HepG2 (cell line): ENCODE results near the gene DHX29. TPM values are rescaled to one million over a fixed set of nuclear protein-coding genes. Genes with fewer than 3 reads are reported as not detected.

ENCODE experiments used
- polyA plus RNA-seq, 8 experiments: library from polyadenylated mRNA; depleted of rRNA in 3 of 8; stranded (reverse) in 7 of 8; unstranded in 1 of 8; fragments of >200 nt; fragmentation: Illumina TruSeq in 4 of 8; extraction: Trizol in 4 of 8; gene quantifications; 2 replicates each; pipeline versions ENCODE4 v1.2.1 to v1.2.3, GENCODE V29; 2011 to 2016; ENCODE audit warnings: low read depth in 4 of 8, missing spikeins in 1 of 8, mixed read lengths in 1 of 8; ENCODE audit not compliant: insufficient read depth in 1 of 8
- total RNA-seq, 5 experiments: library from RNA; depleted of rRNA; stranded (reverse); fragments of >200 nt; fragmentation: Illumina TruSeq; extraction: Trizol; gene quantifications; 2 replicates each; pipeline ENCODE4 v1.2.3, GENCODE V29; 2016; ENCODE audit warnings: low read depth in 1 of 5
- TF ChIP-seq, protein P1 (sequence below), 2 experiments: fragments of 450-650 bp in 1 of 2; sonication (generic) in 1 of 2; formaldehyde crosslinking in 1 of 2; IDR thresholded peaks; 2 replicates each; pipeline versions ENCODE4 v1.6.1 to v1.8.0; 2016 to 2022; ENCODE audit warnings: antibody characterized with exemption in 1 of 2, mild to moderate bottlenecking in 1 of 2, missing genetic modification reagents in 1 of 2
- TF ChIP-seq, protein P2 (sequence below): fragments of 450-650 bp; IDR thresholded peaks from 2 replicates; pipeline ENCODE4 v1.6.1; 2017

DHX29 gene
- total and polyA plus RNA-seq, 2 of the 13 experiments (the other 11 are each of a cell fraction or from before 2014, with no cell fraction given), result 1.9 to 22.0 TPM

DNA sequence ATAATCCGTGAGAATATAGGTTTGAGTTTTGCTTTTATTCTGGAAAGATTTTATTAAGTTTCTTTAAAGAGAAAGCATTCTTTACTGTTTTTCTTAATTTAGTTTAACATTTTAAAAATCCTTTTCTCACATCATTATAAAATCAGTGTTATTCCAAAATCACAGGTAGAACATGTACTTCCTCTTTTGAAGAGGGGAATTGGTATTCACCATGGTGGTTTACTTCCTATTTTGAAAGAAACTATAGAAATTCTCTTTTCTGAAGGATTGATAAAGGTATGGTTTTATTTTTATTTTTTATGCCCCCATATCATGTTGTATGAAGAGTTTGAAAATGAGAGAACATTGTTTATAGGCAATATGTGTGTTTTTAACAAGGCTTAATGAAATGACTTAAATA is 43.3 kb upstream of the DHX29 start (continued):
- TF ChIP-seq, protein P1, sequence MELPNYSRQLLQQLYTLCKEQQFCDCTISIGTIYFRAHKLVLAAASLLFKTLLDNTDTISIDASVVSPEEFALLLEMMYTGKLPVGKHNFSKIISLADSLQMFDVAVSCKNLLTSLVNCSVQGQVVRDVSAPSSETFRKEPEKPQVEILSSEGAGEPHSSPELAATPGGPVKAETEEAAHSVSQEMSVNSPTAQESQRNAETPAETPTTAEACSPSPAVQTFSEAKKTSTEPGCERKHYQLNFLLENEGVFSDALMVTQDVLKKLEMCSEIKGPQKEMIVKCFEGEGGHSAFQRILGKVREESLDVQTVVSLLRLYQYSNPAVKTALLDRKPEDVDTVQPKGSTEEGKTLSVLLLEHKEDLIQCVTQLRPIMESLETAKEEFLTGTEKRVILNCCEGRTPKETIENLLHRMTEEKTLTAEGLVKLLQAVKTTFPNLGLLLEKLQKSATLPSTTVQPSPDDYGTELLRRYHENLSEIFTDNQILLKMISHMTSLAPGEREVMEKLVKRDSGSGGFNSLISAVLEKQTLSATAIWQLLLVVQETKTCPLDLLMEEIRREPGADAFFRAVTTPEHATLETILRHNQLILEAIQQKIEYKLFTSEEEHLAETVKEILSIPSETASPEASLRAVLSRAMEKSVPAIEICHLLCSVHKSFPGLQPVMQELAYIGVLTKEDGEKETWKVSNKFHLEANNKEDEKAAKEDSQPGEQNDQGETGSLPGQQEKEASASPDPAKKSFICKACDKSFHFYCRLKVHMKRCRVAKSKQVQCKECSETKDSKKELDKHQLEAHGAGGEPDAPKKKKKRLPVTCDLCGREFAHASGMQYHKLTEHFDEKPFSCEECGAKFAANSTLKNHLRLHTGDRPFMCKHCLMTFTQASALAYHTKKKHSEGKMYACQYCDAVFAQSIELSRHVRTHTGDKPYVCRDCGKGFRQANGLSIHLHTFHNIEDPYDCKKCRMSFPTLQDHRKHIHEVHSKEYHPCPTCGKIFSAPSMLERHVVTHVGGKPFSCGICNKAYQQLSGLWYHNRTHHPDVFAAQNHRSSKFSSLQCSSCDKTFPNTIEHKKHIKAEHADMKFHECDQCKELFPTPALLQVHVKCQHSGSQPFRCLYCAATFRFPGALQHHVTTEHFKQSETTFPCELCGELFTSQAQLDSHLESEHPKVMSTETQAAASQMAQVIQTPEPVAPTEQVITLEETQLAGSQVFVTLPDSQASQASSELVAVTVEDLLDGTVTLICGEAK (IDR thresholded peaks at IDR 0.05), result no peak
- TF ChIP-seq, protein P1 (CRISPR knock-in tag; IDR thresholded peaks at IDR 0.05), result no peak
- TF ChIP-seq, protein P2, sequence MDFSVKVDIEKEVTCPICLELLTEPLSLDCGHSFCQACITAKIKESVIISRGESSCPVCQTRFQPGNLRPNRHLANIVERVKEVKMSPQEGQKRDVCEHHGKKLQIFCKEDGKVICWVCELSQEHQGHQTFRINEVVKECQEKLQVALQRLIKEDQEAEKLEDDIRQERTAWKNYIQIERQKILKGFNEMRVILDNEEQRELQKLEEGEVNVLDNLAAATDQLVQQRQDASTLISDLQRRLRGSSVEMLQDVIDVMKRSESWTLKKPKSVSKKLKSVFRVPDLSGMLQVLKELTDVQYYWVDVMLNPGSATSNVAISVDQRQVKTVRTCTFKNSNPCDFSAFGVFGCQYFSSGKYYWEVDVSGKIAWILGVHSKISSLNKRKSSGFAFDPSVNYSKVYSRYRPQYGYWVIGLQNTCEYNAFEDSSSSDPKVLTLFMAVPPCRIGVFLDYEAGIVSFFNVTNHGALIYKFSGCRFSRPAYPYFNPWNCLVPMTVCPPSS, result no peak
